GM21737 (cell line): ENCODE data around the gene HNRNPAB.
"Not testable (repeated sequence)": the region's sequence is repeated elsewhere in the genome, so short reads cannot be mapped to it uniquely, and the experiment has no call there.

Experiments used
- ATAC-seq: cut with Tn5 transposase; IDR thresholded peaks from one replicate; pipeline ENCODE4 v1.9.1; 2021; ENCODE audit warnings: mild to moderate bottlenecking, moderate library complexity; ENCODE audit not compliant: unreplicated experiment

Gene HNRNPAB

GRCh38 chr5:178241231-178241663, 36.9 kb downstream of the HNRNPAB start:
- no peak for ATAC-seq

- ATAC-seq, result no peak
Observed at GRCh38 chr5:178241688-178242231, 37.4 kb downstream of the HNRNPAB start.

- no peak for ATAC-seq
Observed at GRCh38 chr5:178242416-178242815, 38.1 kb downstream of the HNRNPAB start.

- ATAC-seq, result no peak
Observed at GRCh38 chr5:178244576-178244975, 40.2 kb downstream of the HNRNPAB start.

GRCh38 chr5:178245389-178245788, 41.1 kb downstream of the HNRNPAB start:
- no peak for ATAC-seq

- ATAC-seq, result no peak
Observed at GRCh38 chr5:178246624-178247279, 42.4 kb downstream of the HNRNPAB start.

- no peak for ATAC-seq
Observed at GRCh38 chr5:178247481-178248456, 43.4 kb downstream of the HNRNPAB start.

GRCh38 chr5:178248750-178249149, 44.4 kb downstream of the HNRNPAB start:
- ATAC-seq, result no peak

GRCh38 chr5:178249191-178249989, 45.1 kb downstream of the HNRNPAB start:
- ATAC-seq, result no peak

- ATAC-seq, result no peak
Observed at GRCh38 chr5:178250263-178250662, 45.9 kb downstream of the HNRNPAB start.

GRCh38 chr5:178252258-178252657, 47.9 kb downstream of the HNRNPAB start:
- ATAC-seq, result no peak

- ATAC-seq, result not testable (repeated sequence)
Observed at GRCh38 chr5:178253632-178254031, 49.3 kb downstream of the HNRNPAB start.

- ATAC-seq, result no peak
Observed at GRCh38 chr5:178256746-178257145, 52.4 kb downstream of the HNRNPAB start.

- no peak for ATAC-seq
Observed at GRCh38 chr5:178257650-178258049, 53.3 kb downstream of the HNRNPAB start.

GRCh38 chr5:178259623-178260536, 55.5 kb downstream of the HNRNPAB start:
- no peak for ATAC-seq
